Neutrophil (primary cell): ENCODE measurements around the gene FHDC1.

Experiments
- H3K27ac ChIP-seq: fragments of 200-600 bp; sonication (generic); 2 replicates; pipeline ENCODE4 v1.5.1; 2016; ENCODE audit warnings: mild to moderate bottlenecking, moderate library complexity
- H3K27me3 ChIP-seq: fragments of 200-600 bp; sonication (generic); 2 replicates; pipeline ENCODE4 v1.6.0; 2016; ENCODE audit warnings: mild to moderate bottlenecking
- H3K36me3 ChIP-seq: fragments of 200-600 bp; sonication (generic); 2 replicates; pipeline ENCODE4 v1.5.1; 2017
- H3K4me1 ChIP-seq, 2 experiments: fragments of 200-600 bp in 1 of 2; sonication (generic) in 1 of 2; 1 replicate in 1 of 2; 2 replicates in 1 of 2; pipeline versions ENCODE4 v1.5.1 to v1.6.1; 2013 to 2016; ENCODE audit warnings: low read depth in 1 of 2, low read length in 1 of 2, mild to moderate bottlenecking in 1 of 2, moderate library complexity in 1 of 2; ENCODE audit not compliant: control insufficient read depth in 1 of 2, insufficient read depth in 1 of 2
- H3K4me3 ChIP-seq, 2 experiments: fragments of 200-600 bp in 1 of 2; sonication (generic) in 1 of 2; 1 replicate in 1 of 2; 2 replicates in 1 of 2; pipeline ENCODE4 v1.5.1; 2013 to 2016; ENCODE audit warnings: low read depth in 1 of 2, low read length in 1 of 2, mild to moderate bottlenecking in 1 of 2, moderate library complexity in 1 of 2
- H3K9me3 ChIP-seq: fragments of 200-600 bp; sonication (generic); 2 replicates; pipeline ENCODE4 v1.5.1; 2016
- CTCF ChIP-seq: fragments of 200-600 bp; sonication (generic); IDR thresholded peaks from 2 replicates; pipeline ENCODE4 v1.5.1; 2016; ENCODE audit warnings: antibody characterized with exemption

Gene FHDC1

GRCh38 chr4:152957437-152958171, 21.5 kb downstream of the FHDC1 start:
- Histone ChIP-seq H3K4me1 (no peaks in the 10 kb centered on the region), H3K4me3 (no peak overlapping the region), H3K9me3 (no peaks in the 10 kb centered on the region), H3K27ac (no peak overlapping the region), H3K36me3 (no peaks in the 10 kb centered on the region), H3K27me3 (no peaks in the 10 kb centered on the region)
- no peak for TF ChIP-seq CTCF

GRCh38 chr4:152959080-152959479, 23.0 kb downstream of the FHDC1 start:
- H3K27me3 ChIP-seq: no peaks in the 10 kb centered on the region
- H3K27ac ChIP-seq: no peak overlapping the region
- H3K4me1 ChIP-seq: no peaks in the 10 kb centered on the region
- H3K4me3 ChIP-seq: no peak overlapping the region
- H3K9me3 ChIP-seq: no peaks in the 10 kb centered on the region
- no peaks in the 10 kb centered on the region for H3K36me3 ChIP-seq
- TF ChIP-seq CTCF: no peak

- H3K27me3 ChIP-seq: no peaks in the 10 kb centered on the region
- TF ChIP-seq CTCF: no peak
- no peak overlapping the region for H3K27ac ChIP-seq
- no peak overlapping the region for H3K4me3 ChIP-seq
- H3K36me3 ChIP-seq: no peaks in the 10 kb centered on the region
- no peaks in the 10 kb centered on the region for H3K9me3 ChIP-seq
- H3K4me1 ChIP-seq: no peaks in the 10 kb centered on the region
Observed at GRCh38 chr4:152960082-152960481, 24.0 kb downstream of the FHDC1 start.

- no peaks in the 10 kb centered on the region for H3K36me3 ChIP-seq
- no peak overlapping the region for H3K27ac ChIP-seq
- no peak for TF ChIP-seq CTCF
- no peaks in the 10 kb centered on the region for H3K27me3 ChIP-seq
- no peak overlapping the region for H3K4me3 ChIP-seq
- H3K9me3 ChIP-seq: no peaks in the 10 kb centered on the region
- H3K4me1 ChIP-seq: no peaks in the 10 kb centered on the region
Observed at GRCh38 chr4:152961014-152961772, 25.1 kb downstream of the FHDC1 start.

GRCh38 chr4:152961773-152962115, 25.6 kb downstream of the FHDC1 start:
- Histone ChIP-seq H3K27me3 (no peaks in the 10 kb centered on the region), H3K36me3 (no peaks in the 10 kb centered on the region), H3K27ac (no peak overlapping the region), H3K4me1 (no peaks in the 10 kb centered on the region), H3K9me3 (no peaks in the 10 kb centered on the region), H3K4me3 (no peak overlapping the region)
- TF ChIP-seq CTCF: no peak
